HepG2 (cell line): ENCODE results near the gene GUCA2B. TPM values are rescaled to one million over a fixed set of nuclear protein-coding genes. Genes with fewer than 3 reads are reported as not detected.

ENCODE experiments used
- ATAC-seq: fragments of 200-7000 bp; cut with Tn5 transposase; 3 replicates; pipeline ENCODE4 v1.9.1; 2020; ENCODE audit warnings: mild to moderate bottlenecking, moderate library complexity
- BruUV-seq: library from RNA; stranded (reverse); fragments of 400-500 nt; replicated peaks from 2 replicates; lab custom pipeline; 2021; lab: Mats Ljungman, UMichigan
- CTCF ChIA-PET: fragments of 300-600 bp; formaldehyde crosslinking; extraction: SDS; loops from one replicate; lab custom pipeline; 2021; ENCODE audit warnings: low total read pairs, inconsistent platforms, low intra/inter-chr PET ratio; lab: Yijun Ruan, JAX
- POLR2A ChIA-PET: fragments of 350-600 bp; sonication (Branson Sonifier 250); formaldehyde crosslinking; loops from one replicate; lab custom pipeline; 2020; ENCODE audit warnings: antibody characterized with exemption, inconsistent platforms; lab: Yijun Ruan, JAX
- DNase-seq: peaks from one replicate; pipeline ENCODE4 v3.0.0-alpha.2; 2015; ENCODE audit warnings: low spot score
- FAIRE-seq: peaks from 3 replicates; lab custom pipeline; 2011; peaks lifted over from hg19 to GRCh38; lab: Jason Lieb, UNC
- H2AFZ ChIP-seq: one replicate; pipeline ENCODE4 v1.6.1; 2011; ENCODE audit warnings: low read length, inconsistent platforms
- H3K27ac ChIP-seq: fragments of 300-600 bp; 3 replicates; pipeline ENCODE4 v1.8.0; 2011; ENCODE audit warnings: mixed run types, mild to moderate bottlenecking, mixed read lengths, low read length, inconsistent platforms; ENCODE audit not compliant: insufficient read depth; ENCODE audit errors: extremely low read length
- H3K27me3 ChIP-seq, 2 experiments: fragments of 200-600 bp in 1 of 2; 2 replicates in 1 of 2; 3 replicates in 1 of 2; pipeline versions ENCODE4 v1.6.0 to v1.8.0; 2011; ENCODE audit warnings: low read length in 2 of 2, mild to moderate bottlenecking in 2 of 2, moderate library complexity in 2 of 2, inconsistent platforms in 1 of 2; ENCODE audit not compliant: insufficient read depth in 2 of 2, control insufficient read depth in 1 of 2
- H3K36me3 ChIP-seq, 2 experiments: fragments of 200-600 bp in 1 of 2; replicated peaks in 1 of 2; 2 replicates in 1 of 2; 3 replicates in 1 of 2; pipeline versions ENCODE4 v1.5.1 to v1.8.0; 2011; ENCODE audit warnings: low read length in 2 of 2, inconsistent platforms in 1 of 2; ENCODE audit not compliant: insufficient read depth in 2 of 2, control insufficient read depth in 1 of 2
- H3K4me1 ChIP-seq: 2 replicates; pipeline ENCODE4 v1.5.1; 2012; ENCODE audit warnings: low read length, inconsistent platforms; ENCODE audit not compliant: insufficient read depth
- H3K4me2 ChIP-seq: 2 replicates; pipeline ENCODE4 v1.6.0; 2011; ENCODE audit warnings: low read depth, low read length, inconsistent platforms
- H3K4me3 ChIP-seq, 3 experiments: fragments of 200-600 bp in 1 of 3; sonication (generic), shearing (Covaris generic) in 1 of 3; replicated peaks in 1 of 3; 2 replicates each; pipeline ENCODE4 v1.5.1; 2011 to 2016; ENCODE audit warnings: low read length in 3 of 3, inconsistent platforms in 2 of 3, low read depth in 2 of 3, mild to moderate bottlenecking in 2 of 3, control low read depth in 1 of 3, mixed read lengths in 1 of 3; ENCODE audit not compliant: insufficient read depth in 1 of 3
- H3K79me2 ChIP-seq: one replicate; pipeline ENCODE4 v1.6.1; 2011; ENCODE audit warnings: low read length, inconsistent platforms; ENCODE audit not compliant: insufficient read depth
- H3K9ac ChIP-seq: 2 replicates; pipeline ENCODE4 v1.6.0; 2011; ENCODE audit warnings: mild to moderate bottlenecking, low read depth, low read length, inconsistent platforms; ENCODE audit not compliant: insufficient read depth
- H3K9me3 ChIP-seq: 2 replicates; pipeline ENCODE4 v1.5.1; 2012; ENCODE audit warnings: mild to moderate bottlenecking, low read length
- H4K20me1 ChIP-seq: 2 replicates; pipeline ENCODE4 v1.6.0; 2011; ENCODE audit warnings: inconsistent platforms, mild to moderate bottlenecking, low read length, moderate library complexity; ENCODE audit not compliant: insufficient read depth
- ELF4 ChIP-seq: sonication (generic); formaldehyde crosslinking; IDR thresholded peaks from 2 replicates; pipeline ENCODE4 v1.5.0; 2020; ENCODE audit warnings: missing genetic modification reagents, mild to moderate bottlenecking, moderate library complexity, borderline replicate concordance
- PTBP1 ChIP-seq: fragments of 200-400 bp; formaldehyde crosslinking; IDR thresholded peaks from 2 replicates; pipeline ENCODE4 v1.6.1; 2018; ENCODE audit warnings: low read length, low read depth; ENCODE audit not compliant: poor library complexity, severe bottlenecking
- SOX5 ChIP-seq: IDR thresholded peaks from 2 replicates; pipeline ENCODE4 v1.6.1; 2016; ENCODE audit warnings: borderline replicate concordance
- SOX6 ChIP-seq, 2 experiments: fragments of 450-650 bp in 1 of 2; sonication (generic) in 1 of 2; formaldehyde crosslinking in 1 of 2; IDR thresholded peaks; 2 replicates each; pipeline versions ENCODE4 v1.4.0 to v1.6.1; 2017 to 2020; ENCODE audit warnings: antibody characterized with exemption in 1 of 2, mild to moderate bottlenecking in 1 of 2, missing genetic modification reagents in 1 of 2
- ZFP82 ChIP-seq: sonication (generic); formaldehyde crosslinking; IDR thresholded peaks from 2 replicates; pipeline ENCODE4 v1.5.1; 2020; ENCODE audit warnings: mild to moderate bottlenecking, missing genetic modification reagents, borderline replicate concordance
- ZNF331 ChIP-seq: sonication (generic); formaldehyde crosslinking; IDR thresholded peaks from 2 replicates; pipeline ENCODE4 v1.4.0; 2020; ENCODE audit warnings: missing genetic modification reagents
- ZNF496 ChIP-seq: sonication (generic); formaldehyde crosslinking; IDR thresholded peaks from 2 replicates; pipeline ENCODE4 v1.8.1; 2023; ENCODE audit warnings: mild to moderate bottlenecking, moderate library complexity, missing genetic modification reagents; ENCODE audit not compliant: insufficient replicate concordance
- ZNF629 ChIP-seq: sonication (generic); formaldehyde crosslinking; conservative IDR thresholded peaks from 2 replicates; pipeline ENCODE4 v1.5.0; 2020; ENCODE audit warnings: missing genetic modification reagents
- ZSCAN25 ChIP-seq: sonication (generic); formaldehyde crosslinking; IDR thresholded peaks from 2 replicates; pipeline ENCODE4 v1.8.0; 2022; ENCODE audit warnings: mild to moderate bottlenecking, missing genetic modification reagents
- WGBS: methylation state at CpG from one replicate; pipeline ENCODE4 v1.1.6; 2017; ENCODE audit warnings: low lambda C conversion rate; 5-methylcytosine and 5-hydroxymethylcytosine counted together
- in situ Hi-C: cut with HindIII; loops from 2 replicates; pipeline ENCODE4 v1.10.0; 2017; ENCODE audit warnings: low pct_unique_long_range_greater_than_20kb; ENCODE audit not compliant: extremely low pct_ligation_motif_present
- intact Hi-C: fragments of 100-400 bp; cut with micrococcal nuclease; formaldehyde crosslinking; loops from one replicate; pipeline ENCODE4 v1.10.0; 2022; ENCODE audit not compliant: unreplicated experiment
- polyA plus RNA-seq, 8 experiments: library from polyadenylated mRNA; depleted of rRNA in 3 of 8; stranded (reverse) in 7 of 8; unstranded in 1 of 8; fragments of >200 nt; fragmentation: Illumina TruSeq in 4 of 8; extraction: Trizol in 4 of 8; gene quantifications; 2 replicates each; pipeline versions ENCODE4 v1.2.1 to v1.2.3, GENCODE V29; 2011 to 2016; ENCODE audit warnings: low read depth in 4 of 8, missing spikeins in 1 of 8, mixed read lengths in 1 of 8; ENCODE audit not compliant: insufficient read depth in 1 of 8
- total RNA-seq, 5 experiments: library from RNA; depleted of rRNA; stranded (reverse); fragments of >200 nt; fragmentation: Illumina TruSeq; extraction: Trizol; gene quantifications; 2 replicates each; pipeline ENCODE4 v1.2.3, GENCODE V29; 2016; ENCODE audit warnings: low read depth in 1 of 5
- TF ChIP-seq, protein P1 (sequence below): fragments of 450-650 bp; IDR thresholded peaks from 2 replicates; pipeline ENCODE4 v1.6.1; 2016

Gene GUCA2B
- total and polyA plus RNA-seq, 2 of the 13 experiments (the other 11 are each of a cell fraction or from before 2014, with no cell fraction given): not detected

DNA sequence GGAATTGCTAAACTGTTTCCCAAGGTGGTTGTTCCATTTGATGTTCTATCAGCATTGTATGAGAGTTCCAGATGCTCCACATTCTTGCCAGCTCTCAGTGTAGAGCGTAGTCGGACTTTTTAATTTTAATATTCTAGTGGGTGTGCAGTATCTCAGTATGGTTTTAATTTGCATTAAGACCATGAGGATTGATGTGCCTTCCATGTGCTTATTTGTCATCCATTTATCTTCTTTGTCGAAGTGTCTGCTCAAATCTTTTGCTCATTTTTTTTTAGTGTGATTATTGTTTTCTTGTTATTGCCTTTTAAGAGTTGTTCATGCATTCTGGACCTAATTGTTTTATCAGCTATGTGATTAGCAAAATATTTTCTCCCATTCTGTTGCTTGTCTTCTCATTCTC lies 13.8 kb upstream of the GUCA2B start:
- Histone ChIP-seq H3K9me3 (no peaks in the 10 kb centered on the region), H4K20me1 (no peaks in the 10 kb centered on the region), H3K36me3 (no peaks in the 10 kb centered on the region), H3K4me3 (no peak overlapping the region), H3K27ac (no peak overlapping the region), H3K79me2 (no peaks in the 10 kb centered on the region), H3K9ac (no peak overlapping the region), H3K4me1 (no peaks in the 10 kb centered on the region), H3K27me3 (peaks cover 0 to 40% of the 10 kb centered on the region in 2 experiments; a peak in 3 of 5 replicates), H2AFZ (no peak overlapping the region), H3K4me2 (no peak overlapping the region)
- WGBS: 56% methylated on average over 3 of the region's 3 CpGs
- TF ChIP-seq, protein P1, sequence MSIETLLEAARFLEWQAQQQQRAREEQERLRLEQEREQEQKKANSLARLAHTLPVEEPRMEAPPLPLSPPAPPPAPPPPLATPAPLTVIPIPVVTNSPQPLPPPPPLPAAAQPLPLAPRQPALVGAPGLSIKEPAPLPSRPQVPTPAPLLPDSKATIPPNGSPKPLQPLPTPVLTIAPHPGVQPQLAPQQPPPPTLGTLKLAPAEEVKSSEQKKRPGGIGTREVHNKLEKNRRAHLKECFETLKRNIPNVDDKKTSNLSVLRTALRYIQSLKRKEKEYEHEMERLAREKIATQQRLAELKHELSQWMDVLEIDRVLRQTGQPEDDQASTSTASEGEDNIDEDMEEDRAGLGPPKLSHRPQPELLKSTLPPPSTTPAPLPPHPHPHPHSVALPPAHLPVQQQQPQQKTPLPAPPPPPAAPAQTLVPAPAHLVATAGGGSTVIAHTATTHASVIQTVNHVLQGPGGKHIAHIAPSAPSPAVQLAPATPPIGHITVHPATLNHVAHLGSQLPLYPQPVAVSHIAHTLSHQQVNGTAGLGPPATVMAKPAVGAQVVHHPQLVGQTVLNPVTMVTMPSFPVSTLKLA: peak; percentile 97
- TF ChIP-seq ZFP82 (CRISPR knock-in tag): no peak
- POLR2A ChIA-PET: no interaction called here
- FAIRE-seq (no peak), DNase-seq (no peak), ATAC-seq (no peak)
- in situ Hi-C loops (no loop called here), intact Hi-C loops (no loop called here)
- CTCF ChIA-PET: no interaction called here
- BruUV-seq: no TSS peak

GRCh38 chr1:42140191-42140590 lies 13.0 kb upstream of the GUCA2B start:
- 67% methylated on average over 2 of the region's 2 CpGs for WGBS
- Histone ChIP-seq H3K9me3 (no peaks in the 10 kb centered on the region), H3K4me3 (no peak overlapping the region), H3K27me3 (peaks cover 0 to 43% of the 10 kb centered on the region in 2 experiments; a peak in 3 of 5 replicates), H3K9ac (no peak overlapping the region), H3K4me1 (no peaks in the 10 kb centered on the region), H3K4me2 (no peak overlapping the region), H4K20me1 (no peaks in the 10 kb centered on the region), H3K79me2 (no peaks in the 10 kb centered on the region), H3K36me3 (no peaks in the 10 kb centered on the region), H3K27ac (no peak overlapping the region), H2AFZ (no peak overlapping the region)
- FAIRE-seq (no peak), ATAC-seq (no peak), DNase-seq (no peak)
- TF ChIP-seq ZNF331 (CRISPR knock-in tag) (no peak), ZNF496 (no peak), ZNF629 (CRISPR knock-in tag) (peak; percentile 62; the same call in 1 of the 2 replicates), ZSCAN25 (CRISPR knock-in tag) (no peak), SOX6 (IDR thresholded peaks at IDR 0.05) (no peak), SOX6 (CRISPR knock-in tag; IDR thresholded peaks at IDR 0.05) (no peak), PTBP1 (no peak), ELF4 (CRISPR knock-in tag) (no peak), SOX5 (CRISPR knock-in tag) (no peak)
- in situ Hi-C loops (loop anchor here (10.0 kb wide), 1 partner anchor 605 kb away; the partner anchor contains the start of gene CLDN19), intact Hi-C loops (no loop called here)
- ChIA-PET POLR2A (no interaction called here), CTCF (no interaction called here)
- no TSS peak for BruUV-seq
